ENCODE measurements around the gene CLEC5A.
"Not testable (repeated sequence)": the region's sequence is repeated elsewhere in the genome, so short reads cannot be mapped to it uniquely, and the experiment has no call there.

CLEC5A gene

GRCh38 chr7:141945356-141945755 is 1.4 kb downstream of the CLEC5A start:
- peak; percentile 8 for DNase-seq

DNA sequence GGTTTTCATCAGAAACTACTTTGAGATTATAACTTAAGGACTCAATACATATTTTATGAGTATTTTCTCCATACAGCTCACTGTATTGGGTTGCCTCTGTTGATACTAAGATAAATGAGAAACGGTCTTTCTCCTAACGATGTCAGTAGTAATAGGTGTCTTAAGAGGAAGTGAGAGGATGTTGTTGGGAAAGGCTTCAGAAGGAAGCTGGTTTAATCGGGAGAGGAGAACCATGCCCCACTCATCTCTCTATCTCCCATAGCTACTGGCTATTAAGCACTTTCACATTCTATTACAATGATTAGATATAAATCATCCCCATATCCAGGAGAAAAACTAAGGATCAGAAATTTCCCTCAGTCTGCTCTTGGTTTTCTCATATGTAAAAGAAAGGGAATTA is 2.0 kb downstream of the CLEC5A start:
- DNase-seq: no peak

DNA sequence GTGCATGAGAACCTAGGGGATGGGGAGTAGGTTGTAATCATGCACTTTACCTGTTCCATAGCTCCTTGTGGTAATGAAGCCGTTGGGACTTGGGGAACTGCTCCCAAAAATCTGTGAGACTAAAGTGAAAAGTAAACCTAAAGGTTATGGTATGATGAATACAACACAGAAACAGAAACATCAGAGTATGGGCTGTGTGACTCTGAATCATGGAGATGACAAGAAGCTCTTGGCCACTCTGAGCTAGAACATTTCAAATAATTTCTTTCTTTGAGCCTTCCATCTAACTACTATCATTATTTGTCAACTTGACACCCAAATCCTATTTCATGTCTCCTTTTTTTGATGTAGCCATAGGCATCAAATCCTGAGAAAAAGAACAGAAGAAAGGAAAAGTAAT is 2.9 kb downstream of the CLEC5A start:
- no peak for DNase-seq

DNA sequence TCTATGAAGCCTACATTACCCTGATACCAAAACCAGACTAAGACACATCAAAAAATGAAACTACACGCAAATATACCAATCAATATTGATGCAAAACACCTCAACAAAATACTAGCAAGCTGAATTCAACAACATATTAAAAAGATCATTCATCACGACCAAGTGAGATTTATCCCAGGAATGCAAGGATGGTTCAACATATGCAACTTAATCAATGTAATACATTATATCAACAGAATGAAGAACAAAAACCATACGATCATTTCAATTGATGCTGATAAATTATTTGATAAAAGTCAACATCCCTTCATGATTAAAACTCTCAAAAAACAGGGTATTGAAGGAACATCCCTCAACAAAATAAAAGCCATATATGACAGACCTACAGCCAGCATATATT is 5.7 kb downstream of the CLEC5A start:
- DNase-seq: no peak

DNA sequence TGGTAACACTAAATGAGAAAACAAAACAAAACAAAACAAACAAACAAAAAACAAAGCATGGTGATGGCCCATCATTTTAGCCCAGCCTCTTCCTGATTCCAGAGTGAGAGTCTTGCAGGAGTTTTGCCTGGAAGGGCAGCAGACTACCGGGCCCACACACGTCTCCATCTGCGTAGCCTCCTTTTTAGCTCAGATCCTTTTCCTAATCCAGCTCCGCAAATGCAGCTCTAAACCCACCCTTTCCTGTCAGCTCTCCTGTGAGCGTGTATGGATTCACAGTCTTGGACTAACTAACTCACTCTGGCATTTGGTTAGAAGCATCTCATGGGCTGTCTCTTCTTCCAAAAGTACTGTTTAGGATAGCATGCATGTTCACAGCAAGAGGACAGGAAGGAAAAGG is 16.6 kb downstream of the CLEC5A start:
- no peak for DNase-seq

DNA sequence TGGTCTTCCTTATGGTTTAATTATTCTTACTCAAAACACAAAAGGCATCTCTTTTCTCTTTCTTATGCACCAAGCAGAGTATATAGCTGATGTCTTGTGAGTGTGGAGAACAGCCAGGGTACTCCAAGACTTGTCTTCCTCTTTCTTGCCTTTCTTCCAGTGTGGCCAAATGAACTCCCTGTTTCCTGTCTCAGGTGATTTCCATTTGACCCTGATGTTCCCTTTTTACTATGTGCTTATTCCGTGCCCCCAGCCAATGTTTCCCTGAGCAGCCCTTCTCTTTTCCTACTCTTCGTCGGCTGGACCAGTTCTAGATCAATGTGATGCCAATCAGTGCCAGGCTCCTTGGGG is 18.0 kb downstream of the CLEC5A start:
- DNase-seq: no peak

DNA sequence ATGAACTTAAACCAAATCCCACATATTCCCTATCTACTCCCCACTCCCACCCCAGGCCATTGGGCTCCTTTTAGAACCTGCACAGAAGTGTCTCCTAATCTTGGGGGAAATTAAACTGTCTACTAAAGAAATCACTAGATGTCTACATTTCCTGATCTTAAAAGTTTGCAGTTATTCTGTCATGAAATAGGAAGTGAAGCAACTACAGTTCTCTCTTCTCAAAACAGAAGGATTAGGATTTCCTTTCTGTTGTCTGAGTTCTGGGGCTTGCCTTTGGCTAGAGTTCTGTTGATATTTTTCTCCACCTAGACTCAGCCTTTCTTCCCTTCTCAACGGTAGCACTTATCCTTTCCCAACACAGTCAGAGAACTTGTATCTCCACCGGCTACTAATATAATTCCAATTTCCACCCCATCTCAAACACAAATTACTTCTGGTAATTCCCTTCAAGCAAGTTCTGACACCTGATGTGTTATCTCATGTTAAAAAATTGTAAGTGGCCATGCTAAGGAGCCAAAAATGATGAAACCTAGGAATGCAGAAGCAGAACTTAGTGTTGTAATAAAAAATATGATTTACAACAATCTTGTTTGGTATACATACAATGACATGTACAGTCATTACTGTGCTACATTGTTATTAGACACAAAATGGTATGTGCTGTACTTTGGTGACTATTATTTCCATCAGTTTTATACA is 18.5 kb downstream of the CLEC5A start:
- DNase-seq: no peak

GRCh38 chr7:141920281-141920680 is 26.5 kb downstream of the CLEC5A start:
- DNase-seq: no peak

- no peak for DNase-seq
Measured at GRCh38 chr7:141916099-141916498, 30.7 kb downstream of the CLEC5A start, which contains the start of gene OR9A4. Gene OR9A4 (plus strand): TSS chr7:141916399. CDS start chr7:141918876, 2,477 bp downstream.

DNA sequence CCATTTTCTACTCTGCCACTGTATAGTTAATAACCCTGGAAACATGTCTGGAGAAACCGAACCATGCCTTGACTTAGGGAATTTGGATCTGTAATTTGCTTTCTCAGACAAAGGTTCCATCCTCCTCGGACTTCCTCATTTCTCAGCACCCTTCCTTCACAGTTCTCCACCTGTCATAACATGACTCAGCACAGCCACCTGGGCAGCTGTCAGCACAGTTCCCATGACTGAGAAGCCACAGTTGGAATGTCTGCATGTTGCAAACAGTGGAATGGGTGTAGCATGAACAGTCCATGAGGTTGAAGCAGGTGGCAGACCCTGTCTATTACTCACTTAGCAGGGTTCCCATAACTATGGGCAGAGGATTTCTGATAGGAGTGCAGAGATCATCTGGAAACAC is 31.2 kb downstream of the CLEC5A start:
- DNase-seq: no peak

- no peak for DNase-seq
Measured at GRCh38 chr7:141911391-141911790, 35.4 kb downstream of the CLEC5A start.

- DNase-seq: no peak
Measured at GRCh38 chr7:141906285-141906684, 40.5 kb downstream of the CLEC5A start.

DNA sequence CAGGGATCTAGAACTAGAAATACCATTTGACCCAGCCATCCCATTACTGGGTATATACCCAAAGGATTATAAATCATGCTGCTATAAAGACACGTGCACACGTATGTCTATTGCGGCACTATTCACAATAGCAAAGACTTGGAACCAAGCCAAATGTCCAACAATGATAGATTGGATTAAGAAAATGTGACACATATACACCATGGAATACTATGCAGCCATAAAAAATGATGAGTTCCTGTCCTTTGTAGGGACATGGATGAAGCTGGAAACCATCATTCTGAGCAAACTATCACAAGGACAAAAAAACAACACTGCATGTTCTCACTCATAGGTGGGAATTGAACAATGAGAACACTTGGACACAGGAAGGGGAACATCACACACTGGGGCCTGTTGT is 47.4 kb downstream of the CLEC5A start:
- DNase-seq: not testable (repeated sequence)

- no peak for DNase-seq
Measured at GRCh38 chr7:141891336-141891735, 55.4 kb downstream of the CLEC5A start.

GRCh38 chr7:141889321-141889720 is 57.5 kb downstream of the CLEC5A start:
- DNase-seq: peak; percentile 1

DNA sequence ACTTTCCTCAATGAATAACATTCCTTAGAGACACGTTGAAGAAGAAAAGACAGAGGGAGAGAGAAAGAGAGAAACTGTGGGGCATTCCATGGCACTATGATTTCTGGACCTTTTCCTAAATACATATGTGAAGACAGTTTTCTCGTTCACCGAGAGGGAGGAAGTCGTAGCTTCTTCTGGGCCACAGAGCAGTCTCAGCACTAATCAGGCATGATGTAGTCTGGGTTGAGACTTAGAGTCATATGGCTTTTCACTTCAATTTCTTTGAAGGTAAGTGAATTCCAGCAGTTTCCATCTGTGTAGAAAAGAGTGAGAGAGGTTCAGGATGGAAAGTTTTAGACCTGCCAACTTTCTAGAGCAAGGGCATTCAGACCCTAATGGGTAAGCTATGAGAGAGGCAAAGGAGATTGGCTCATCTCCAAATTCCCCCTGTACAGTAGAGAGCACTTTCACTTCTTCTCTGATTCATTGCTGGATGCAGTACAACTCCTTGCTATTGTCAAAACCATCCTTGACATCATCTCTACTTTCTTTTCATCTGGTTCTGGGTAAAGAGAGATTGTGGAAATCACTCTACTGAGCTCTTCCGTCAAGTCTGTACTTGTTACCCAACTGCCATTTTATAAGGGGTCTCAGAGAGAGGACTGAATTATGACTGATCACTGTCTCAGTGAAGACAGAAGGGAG is 62.1 kb downstream of the CLEC5A start:
- DNase-seq: no peak

GRCh38 chr7:141880960-141881359 is 65.8 kb downstream of the CLEC5A start:
- DNase-seq: no peak

GRCh38 chr7:141877365-141877764 is 69.4 kb downstream of the CLEC5A start:
- no peak for DNase-seq

Data from CD4-positive, alpha-beta T cell treated with Interleukin-4 for 4 hours (primary cell).